Gastrocnemius medialis (tissue), 4 donors: Measurements from ENCODE around the gene MCCC2. TPM values are rescaled to one million over a fixed set of nuclear protein-coding genes. Genes with fewer than 3 reads are reported as not detected.

Source experiments
- ATAC-seq, 2 donors: fragments of 150-250 bp; one replicate each; pipeline ENCODE4 v1.9.1; 2016
- DNase-seq, 2 donors: peaks; one replicate each; pipeline ENCODE4 v3.0.0-alpha.2; 2019
- H3K27ac ChIP-seq, 4 donors: fragments of 200-600 bp; sonication (generic); 1 replicate in 1 of 4; 2 replicates in 3 of 4; pipeline ENCODE4 v1.5.1; 2016 to 2018; ENCODE audit warnings: mild to moderate bottlenecking in 2 of 4, moderate library complexity in 1 of 4
- H3K27me3 ChIP-seq, 3 donors: fragments of 200-600 bp; sonication (generic) in 2 of 3; 1 replicate in 1 of 3; 2 replicates in 2 of 3; pipeline versions ENCODE4 v1.5.1 to v1.6.0; 2016 to 2019; ENCODE audit warnings: mild to moderate bottlenecking in 1 of 3, moderate library complexity in 1 of 3
- H3K36me3 ChIP-seq, 2 donors: fragments of 200-600 bp; sonication (generic) in 1 of 2; one replicate each; pipeline ENCODE4 v1.5.1; 2017 to 2018
- H3K4me1 ChIP-seq, 2 donors: fragments of 200-600 bp; sonication (generic) in 1 of 2; one replicate each; pipeline ENCODE4 v1.5.1; 2016 to 2017; ENCODE audit warnings: mild to moderate bottlenecking in 2 of 2
- H3K4me3 ChIP-seq, 4 donors: fragments of 200-600 bp; sonication (generic) in 3 of 4; 1 replicate in 1 of 4; 2 replicates in 3 of 4; pipeline ENCODE4 v1.5.1; 2016 to 2019; ENCODE audit warnings: mild to moderate bottlenecking in 2 of 4
- H3K9me3 ChIP-seq, 3 donors: fragments of 200-600 bp; sonication (generic) in 2 of 3; 1 replicate in 1 of 3; 2 replicates in 2 of 3; pipeline ENCODE4 v1.5.1; 2016 to 2019
- POLR2A ChIP-seq, 2 donors: fragments of 450-650 bp; IDR thresholded peaks; one replicate each; pipeline ENCODE4 v1.6.1; 2017; ENCODE audit warnings: antibody characterized with exemption in 2 of 2, mild to moderate bottlenecking in 2 of 2, moderate library complexity in 2 of 2
- in situ Hi-C, 4 donors: fragments of 200-750 bp; cut with MboI; loops; one replicate each; pipeline versions ENCODE4 v1.15.0 to v1.8.0; 2017; ENCODE audit warnings: low sequenced_read_pairs in 4 of 4
- intact Hi-C: fragments of 100-400 bp; cut with DNase I; formaldehyde crosslinking; loops from one replicate; pipeline ENCODE4 v1.15.1; 2023; ENCODE audit warnings: low total_unique reads
- total RNA-seq, 4 donors: library from RNA; depleted of rRNA; stranded (reverse); fragments of >200 nt; gene quantifications; one replicate each; pipeline versions ENCODE4 v1.1.0 to v1.2.3, GENCODE V29; 2016
- TF ChIP-seq, protein P1 (sequence below), 5 experiments: fragments of 450-650 bp in 3 of 5; fragments of 200-600 bp in 2 of 5; sonication (generic) in 2 of 5; IDR thresholded peaks in 4 of 5; conservative IDR thresholded peaks in 1 of 5; 1 replicate in 4 of 5; 2 replicates in 1 of 5; pipeline ENCODE4 v1.5.1; 2016 to 2019; ENCODE audit warnings: antibody characterized with exemption in 5 of 5, mild to moderate bottlenecking in 3 of 5, moderate library complexity in 3 of 5

The MCCC2 gene
- total RNA-seq, 4 donors from 2014 or later = 41.4 to 51.4 (median 46.9) TPM

DNA sequence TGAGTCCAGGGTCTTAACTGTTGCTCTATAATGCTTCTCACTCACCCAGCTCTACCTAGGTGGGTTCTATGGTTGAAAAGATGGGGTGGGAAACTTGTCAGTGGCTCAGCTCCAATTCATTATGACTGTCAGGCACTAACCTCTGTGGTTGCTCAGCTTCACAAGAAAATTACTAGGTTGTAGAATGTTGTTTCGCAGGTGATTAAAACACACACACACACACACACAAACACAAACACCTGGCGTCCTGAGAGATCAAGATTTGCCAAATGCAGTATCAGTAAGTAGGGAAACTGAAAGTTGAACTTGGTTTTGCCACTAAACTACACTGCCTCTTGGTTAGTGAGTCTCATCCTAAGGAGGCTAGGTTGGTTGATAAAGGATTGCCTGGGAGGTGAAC is 2.8 kb downstream of the MCCC2 start:
- Histone ChIP-seq H3K27me3 (no peaks in the 10 kb centered on the region), H3K4me3 (no peak overlapping the region), H3K9me3 (no peaks in the 10 kb centered on the region), H3K27ac (no peak overlapping the region), H3K4me1 (peaks cover 13 to 21% of the 10 kb centered on the region in 2 donors), H3K36me3 (peaks cover 0 to 6% of the 10 kb centered on the region in 2 donors)
- no peak for TF ChIP-seq POLR2A (IDR thresholded peaks at IDR 0.05)
- TF ChIP-seq, protein P1, sequence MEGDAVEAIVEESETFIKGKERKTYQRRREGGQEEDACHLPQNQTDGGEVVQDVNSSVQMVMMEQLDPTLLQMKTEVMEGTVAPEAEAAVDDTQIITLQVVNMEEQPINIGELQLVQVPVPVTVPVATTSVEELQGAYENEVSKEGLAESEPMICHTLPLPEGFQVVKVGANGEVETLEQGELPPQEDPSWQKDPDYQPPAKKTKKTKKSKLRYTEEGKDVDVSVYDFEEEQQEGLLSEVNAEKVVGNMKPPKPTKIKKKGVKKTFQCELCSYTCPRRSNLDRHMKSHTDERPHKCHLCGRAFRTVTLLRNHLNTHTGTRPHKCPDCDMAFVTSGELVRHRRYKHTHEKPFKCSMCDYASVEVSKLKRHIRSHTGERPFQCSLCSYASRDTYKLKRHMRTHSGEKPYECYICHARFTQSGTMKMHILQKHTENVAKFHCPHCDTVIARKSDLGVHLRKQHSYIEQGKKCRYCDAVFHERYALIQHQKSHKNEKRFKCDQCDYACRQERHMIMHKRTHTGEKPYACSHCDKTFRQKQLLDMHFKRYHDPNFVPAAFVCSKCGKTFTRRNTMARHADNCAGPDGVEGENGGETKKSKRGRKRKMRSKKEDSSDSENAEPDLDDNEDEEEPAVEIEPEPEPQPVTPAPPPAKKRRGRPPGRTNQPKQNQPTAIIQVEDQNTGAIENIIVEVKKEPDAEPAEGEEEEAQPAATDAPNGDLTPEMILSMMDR (IDR thresholded peaks at IDR 0.05 in 4 of 5, conservative IDR thresholded peaks at IDR 0.05 in 1 of 5) = no peak
- DNase-seq = no peak
- ATAC-seq = no peak
- intact Hi-C loops (no loop called here), in situ Hi-C loops (loop anchor here in 1 of 4 donors (10.0 kb wide), 1 partner anchor 715 kb away; no protein-coding TSS in a partner anchor)

- Histone ChIP-seq H3K36me3 (peaks cover 0 to 7% of the 10 kb centered on the region in 2 donors), H3K9me3 (no peaks in the 10 kb centered on the region), H3K27ac (no peak overlapping the region), H3K4me3 (no peak overlapping the region), H3K4me1 (peaks cover 13 to 21% of the 10 kb centered on the region in 2 donors), H3K27me3 (no peaks in the 10 kb centered on the region)
- no peak for DNase-seq
- intact Hi-C loops (no loop called here), in situ Hi-C loops (no loop called here)
- ATAC-seq = no peak
- TF ChIP-seq, protein P1 (IDR thresholded peaks at IDR 0.05 in 4 of 5, conservative IDR thresholded peaks at IDR 0.05 in 1 of 5) = no peak
- TF ChIP-seq POLR2A (IDR thresholded peaks at IDR 0.05) = no peak
These were observed 4.0 kb downstream of the MCCC2 start for GRCh38 chr5:71591100-71591499.

DNA sequence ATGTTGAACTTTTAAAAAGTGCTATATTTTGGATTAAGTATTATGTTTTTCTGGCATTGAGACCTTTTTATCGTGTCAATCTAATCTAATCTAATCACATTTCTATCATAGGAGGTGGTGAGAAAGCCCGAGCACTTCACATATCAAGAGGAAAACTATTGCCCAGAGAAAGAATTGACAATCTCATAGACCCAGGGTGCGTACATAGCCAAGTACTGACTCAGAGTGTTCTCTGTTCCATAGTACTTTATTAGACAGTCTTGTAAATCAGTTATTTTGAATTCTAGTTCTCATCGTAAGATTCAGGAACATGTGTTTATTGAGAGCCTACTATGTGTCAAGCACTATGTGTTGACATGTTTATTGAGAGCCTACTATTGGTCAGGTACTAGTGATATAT is 9.0 kb downstream of the MCCC2 start:
- ATAC-seq (no peak), DNase-seq (no peak)
- Histone ChIP-seq H3K27me3 (no peaks in the 10 kb centered on the region), H3K4me3 (no peak overlapping the region), H3K4me1 (peaks cover 0 to 6% of the 10 kb centered on the region in 2 donors), H3K9me3 (no peaks in the 10 kb centered on the region), H3K36me3 (peaks cover 0 to 46% of the 10 kb centered on the region in 2 donors), H3K27ac (no peak overlapping the region)
- TF ChIP-seq, protein P1 (IDR thresholded peaks at IDR 0.05 in 4 of 5, conservative IDR thresholded peaks at IDR 0.05 in 1 of 5) = no peak
- no peak for TF ChIP-seq POLR2A (IDR thresholded peaks at IDR 0.05)
- in situ Hi-C loops (no loop called here), intact Hi-C loops (no loop called here)

DNA sequence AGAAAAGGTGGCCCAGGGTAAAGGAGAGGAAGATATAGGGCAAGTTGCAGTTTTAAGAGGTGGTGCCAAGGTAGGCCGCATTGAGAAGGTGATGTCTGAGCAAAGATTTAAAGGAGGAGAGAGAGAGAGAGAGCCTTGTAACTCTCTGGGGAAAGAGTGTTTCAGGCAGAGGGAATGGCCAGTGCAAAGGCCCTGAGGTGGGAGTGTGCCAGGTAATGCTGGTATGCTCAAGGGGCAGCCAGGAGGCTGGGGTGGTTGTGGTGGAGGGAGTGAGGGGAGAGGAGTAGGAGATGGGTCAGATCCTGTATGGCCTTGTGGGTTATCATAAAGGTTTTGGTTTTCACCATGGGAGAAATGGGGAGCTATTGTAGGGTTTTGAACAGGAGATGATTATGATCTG is 9.9 kb downstream of the MCCC2 start:
- no peak for ATAC-seq

More for the DNA sequence above, 9.9 kb downstream of the MCCC2 start:
- H3K27ac ChIP-seq = no peak overlapping the region
- H3K36me3 ChIP-seq = peaks cover 0 to 46% of the 10 kb centered on the region in 2 donors
- no peaks in the 10 kb centered on the region for H3K27me3 ChIP-seq
- intact Hi-C loops = no loop called here
- H3K4me3 ChIP-seq = no peak overlapping the region
- no peak for TF ChIP-seq POLR2A (IDR thresholded peaks at IDR 0.05)
- TF ChIP-seq, protein P1 (IDR thresholded peaks at IDR 0.05 in 4 of 5, conservative IDR thresholded peaks at IDR 0.05 in 1 of 5) = no peak
- in situ Hi-C loops = no loop called here
- no peak for DNase-seq
- H3K9me3 ChIP-seq = no peaks in the 10 kb centered on the region
- H3K4me1 ChIP-seq = peaks cover 0 to 13% of the 10 kb centered on the region in 2 donors
